Uterus (tissue), 2 donors: ENCODE data around the gene UNC45B.

Source experiments
- POLR2A ChIP-seq, 2 donors: fragments of 450-650 bp; IDR thresholded peaks; one replicate each; pipeline ENCODE4 v1.6.1; 2016; ENCODE audit warnings: antibody characterized with exemption in 2 of 2, mild to moderate bottlenecking in 1 of 2, moderate library complexity in 1 of 2
- TF ChIP-seq, protein P1 (sequence below), 4 experiments: fragments of 200-600 bp in 2 of 4; fragments of 450-650 bp in 2 of 4; sonication (generic) in 2 of 4; IDR thresholded peaks; one replicate each; pipeline ENCODE4 v1.5.1; 2016 to 2019; ENCODE audit warnings: antibody characterized with exemption in 4 of 4, mild to moderate bottlenecking in 2 of 4, moderate library complexity in 1 of 4

DNA sequence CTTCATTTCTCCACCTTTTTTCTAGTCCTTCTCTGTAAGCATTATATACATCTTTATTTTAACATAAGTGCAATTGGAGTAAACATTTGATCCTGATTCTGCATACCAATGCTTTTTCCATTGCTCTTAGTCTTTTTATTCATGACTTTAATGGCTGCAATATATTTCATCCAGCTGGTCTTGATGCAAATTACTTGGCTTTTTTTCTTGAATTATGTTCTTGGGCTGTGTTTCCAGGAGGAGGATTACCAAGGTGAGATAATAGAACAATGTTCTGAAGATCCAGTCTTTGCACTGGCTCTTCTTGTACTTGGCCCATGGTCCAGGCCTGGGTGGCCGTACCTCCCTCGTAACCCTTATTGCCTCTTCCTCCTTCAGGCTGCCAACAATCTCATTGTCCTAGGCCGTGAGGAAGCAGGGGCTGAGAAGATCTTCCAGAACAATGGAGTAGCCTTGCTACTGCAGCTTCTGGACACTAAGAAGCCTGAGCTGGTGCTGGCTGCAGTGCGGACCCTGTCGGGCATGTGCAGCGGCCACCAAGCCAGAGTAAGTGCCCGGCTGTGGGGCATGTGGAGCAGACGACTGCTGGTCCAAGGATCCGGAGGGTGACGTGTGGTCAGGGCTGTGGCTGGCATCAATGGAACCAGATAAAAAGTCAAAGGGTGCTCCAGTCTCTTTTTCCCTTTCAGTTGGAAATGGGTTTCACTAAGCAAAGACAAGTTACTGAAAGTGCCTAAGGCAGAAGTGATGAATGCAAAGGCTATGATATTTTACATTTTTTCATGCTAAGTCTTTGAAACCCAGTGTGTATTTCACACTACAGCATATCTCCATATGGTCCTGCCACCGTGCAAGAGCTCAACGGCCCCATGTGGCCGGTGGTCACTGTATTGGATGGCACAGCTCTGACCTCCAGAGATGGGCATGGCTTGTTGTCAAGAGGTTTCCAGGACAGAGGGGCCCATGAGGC is 6.9 kb downstream of the UNC45B start:
- TF ChIP-seq, protein P1, sequence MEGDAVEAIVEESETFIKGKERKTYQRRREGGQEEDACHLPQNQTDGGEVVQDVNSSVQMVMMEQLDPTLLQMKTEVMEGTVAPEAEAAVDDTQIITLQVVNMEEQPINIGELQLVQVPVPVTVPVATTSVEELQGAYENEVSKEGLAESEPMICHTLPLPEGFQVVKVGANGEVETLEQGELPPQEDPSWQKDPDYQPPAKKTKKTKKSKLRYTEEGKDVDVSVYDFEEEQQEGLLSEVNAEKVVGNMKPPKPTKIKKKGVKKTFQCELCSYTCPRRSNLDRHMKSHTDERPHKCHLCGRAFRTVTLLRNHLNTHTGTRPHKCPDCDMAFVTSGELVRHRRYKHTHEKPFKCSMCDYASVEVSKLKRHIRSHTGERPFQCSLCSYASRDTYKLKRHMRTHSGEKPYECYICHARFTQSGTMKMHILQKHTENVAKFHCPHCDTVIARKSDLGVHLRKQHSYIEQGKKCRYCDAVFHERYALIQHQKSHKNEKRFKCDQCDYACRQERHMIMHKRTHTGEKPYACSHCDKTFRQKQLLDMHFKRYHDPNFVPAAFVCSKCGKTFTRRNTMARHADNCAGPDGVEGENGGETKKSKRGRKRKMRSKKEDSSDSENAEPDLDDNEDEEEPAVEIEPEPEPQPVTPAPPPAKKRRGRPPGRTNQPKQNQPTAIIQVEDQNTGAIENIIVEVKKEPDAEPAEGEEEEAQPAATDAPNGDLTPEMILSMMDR (IDR thresholded peaks at IDR 0.05), result no peak
- TF ChIP-seq POLR2A (IDR thresholded peaks at IDR 0.05), result no peak
